Transverse colon (tissue), 3 donors: ENCODE results near the gene ETNK1.

Experiments
- POLR2A ChIP-seq: fragments of 450-650 bp; IDR thresholded peaks from one replicate; pipeline ENCODE4 v1.6.1; 2016; ENCODE audit warnings: antibody characterized with exemption, mild to moderate bottlenecking, moderate library complexity
- POLR2AphosphoS5 ChIP-seq, 3 donors: sonication (generic); formaldehyde crosslinking; IDR thresholded peaks; one replicate each; pipeline ENCODE4 v1.6.1; 2016; ENCODE audit warnings: antibody characterized with exemption in 3 of 3

GRCh38 chr12:22628228-22628627, 3.3 kb downstream of the ETNK1 start:
- TF ChIP-seq POLR2A (no peak), POLR2AphosphoS5 (IDR thresholded peaks at IDR 0.05) (no peak)
